Mesodermal cell (in vitro differentiated cells): ENCODE results near the gene RTL5.

Experiments
- H3K27ac ChIP-seq: 2 replicates; pipeline ENCODE4 v1.7.0; 2013; ENCODE audit warnings: mild to moderate bottlenecking, low read depth, low read length, moderate library complexity; ENCODE audit not compliant: severe bottlenecking
- H3K36me3 ChIP-seq: 2 replicates; pipeline ENCODE4 v1.7.1; 2013; ENCODE audit warnings: mild to moderate bottlenecking, low read length, moderate library complexity; ENCODE audit not compliant: control insufficient read depth, insufficient read depth
- H3K4me1 ChIP-seq: one replicate; pipeline ENCODE4 v1.7.1; 2013; ENCODE audit warnings: mild to moderate bottlenecking, low read length; ENCODE audit not compliant: insufficient read depth, control insufficient read depth, poor library complexity, severe bottlenecking
- H3K4me3 ChIP-seq: 2 replicates; pipeline ENCODE4 v1.7.0; 2013; ENCODE audit warnings: low read length, control low read depth, mild to moderate bottlenecking; ENCODE audit not compliant: insufficient read depth, poor library complexity, severe bottlenecking; ENCODE audit errors: extremely low read depth
- H3K9me3 ChIP-seq: 2 replicates; pipeline ENCODE4 v1.7.1; 2013; ENCODE audit warnings: mild to moderate bottlenecking, low read length, moderate library complexity; ENCODE audit not compliant: control insufficient read depth
- WGBS, 2 experiments: methylation state at CpG; one replicate each; pipeline ENCODE4 v1.1.5; 2013; ENCODE audit warnings: missing lambda C conversion rate in 2 of 2; ENCODE audit not compliant: insufficient coverage in 2 of 2; 5-methylcytosine and 5-hydroxymethylcytosine counted together

Gene RTL5

DNA sequence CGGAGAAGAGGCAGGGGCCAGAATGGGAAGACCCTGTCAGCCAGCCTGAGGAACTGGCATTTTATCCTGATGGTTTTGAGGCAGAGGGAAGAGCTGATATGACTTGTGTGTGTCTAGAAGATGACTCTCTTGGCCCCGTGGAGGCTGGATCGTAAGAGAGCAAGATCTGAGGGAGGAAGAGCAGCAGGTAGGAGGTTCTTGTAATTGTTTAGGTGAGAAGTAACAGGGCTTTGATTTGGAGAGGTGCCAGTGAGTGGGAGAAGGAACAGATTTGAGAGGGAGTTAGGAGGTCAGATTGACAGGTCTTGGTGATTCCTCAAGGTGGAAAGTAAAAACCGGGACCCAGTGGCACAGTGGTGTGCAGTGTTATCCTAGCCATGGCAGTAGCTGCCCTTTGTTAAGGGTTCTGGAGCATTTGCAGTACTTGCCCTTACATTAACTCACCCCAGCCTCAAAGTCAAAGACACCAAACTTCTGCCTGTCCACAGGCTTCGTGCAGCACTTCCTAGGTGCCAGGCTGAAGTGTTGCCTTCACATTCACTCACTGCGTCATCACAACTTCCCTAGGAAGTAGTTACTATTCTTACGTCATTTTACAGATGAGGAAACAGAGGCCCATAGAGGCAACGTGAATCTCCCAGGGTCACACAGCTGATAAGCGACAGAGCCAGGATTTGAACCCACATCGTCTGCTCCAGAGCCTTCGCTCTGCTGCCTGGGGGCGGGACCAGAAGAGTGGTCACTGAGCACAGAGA lies 23.7 kb downstream of the RTL5 start:
- H3K4me3 ChIP-seq = no peak overlapping the region
- H3K9me3 ChIP-seq = no peaks in the 10 kb centered on the region
- peaks cover 4% of the 10 kb centered on the region for H3K36me3 ChIP-seq
- 94 to 95% methylated on average over 9 to 10 of the region's 12 CpGs for WGBS, 2 experiments
- H3K4me1 ChIP-seq = no peaks in the 10 kb centered on the region
- H3K27ac ChIP-seq = no peak overlapping the region

DNA sequence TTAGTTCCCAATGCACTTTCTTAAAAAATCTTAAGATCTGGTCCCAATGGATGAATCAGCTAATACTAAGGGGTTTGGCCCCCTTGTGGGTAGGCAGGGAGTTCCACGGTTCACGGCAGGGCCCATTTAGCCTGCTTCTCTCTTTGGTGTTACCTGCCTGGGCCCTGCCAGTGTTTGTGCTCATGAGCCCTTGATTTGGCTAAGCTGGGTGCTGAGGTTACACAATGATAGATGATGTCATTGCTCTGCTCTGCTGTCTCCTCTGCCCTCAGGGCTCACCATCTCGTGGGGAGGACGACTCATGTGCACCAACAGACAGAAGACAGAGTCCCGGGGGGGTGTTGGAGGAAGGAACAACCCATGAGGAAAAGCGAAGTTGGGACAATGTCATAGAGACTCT lies 24.4 kb downstream of the RTL5 start:
- Histone ChIP-seq H3K4me1 (no peaks in the 10 kb centered on the region), H3K36me3 (peaks cover 4% of the 10 kb centered on the region), H3K27ac (no peak overlapping the region), H3K4me3 (no peak overlapping the region), H3K9me3 (no peaks in the 10 kb centered on the region)
- WGBS, 2 experiments = 83% methylated on average over 1 of the region's 6 CpGs

DNA sequence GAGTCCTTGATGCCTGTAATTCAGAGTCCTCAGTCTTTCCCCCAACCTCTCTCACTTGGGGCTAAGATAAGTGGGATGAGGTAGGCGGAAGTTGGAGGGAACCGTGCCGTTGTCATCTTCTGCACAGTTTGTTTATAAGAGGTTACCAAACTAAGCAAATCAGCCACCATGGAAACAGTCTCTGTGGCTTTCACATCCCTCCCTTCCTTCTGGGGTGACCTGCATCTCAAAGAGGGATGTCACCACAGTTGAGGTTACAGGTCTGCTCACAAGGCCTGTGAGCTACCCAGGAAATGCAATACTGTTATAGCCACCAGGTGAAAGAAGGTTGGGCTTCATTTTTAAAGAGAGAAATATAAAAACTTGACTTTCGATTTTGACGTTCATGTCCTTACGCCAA lies 26.3 kb downstream of the RTL5 start:
- Histone ChIP-seq H3K9me3 (no peaks in the 10 kb centered on the region), H3K4me3 (no peak overlapping the region), H3K27ac (no peak overlapping the region), H3K4me1 (peaks cover 8% of the 10 kb centered on the region), H3K36me3 (no peaks in the 10 kb centered on the region)
- WGBS, 2 experiments = no CpG with 5 or more reads among the region's 6 CpGs

DNA sequence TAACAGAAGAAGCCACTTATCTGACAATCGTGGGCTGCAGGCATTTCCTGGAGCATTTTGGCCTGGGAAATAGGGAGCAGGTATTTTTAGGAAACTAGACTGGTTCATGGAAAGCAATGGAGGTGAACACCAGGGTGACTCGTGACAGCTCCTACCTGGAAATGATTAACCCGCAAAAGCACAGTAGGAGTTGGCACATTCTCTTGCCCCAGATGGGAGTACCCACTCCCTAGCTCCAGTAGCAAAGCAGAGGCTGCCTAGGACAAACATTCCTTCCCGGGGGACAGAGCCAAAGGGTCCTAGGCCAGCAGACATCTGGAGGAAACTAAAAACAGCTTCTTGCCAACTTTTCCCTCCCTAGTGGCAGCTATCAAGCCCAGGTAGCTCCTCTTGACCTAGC lies 29.0 kb downstream of the RTL5 start:
- no peak overlapping the region for H3K4me3 ChIP-seq
- H3K4me1 ChIP-seq = peaks cover 14% of the 10 kb centered on the region
- H3K36me3 ChIP-seq = peaks cover 2% of the 10 kb centered on the region
- H3K9me3 ChIP-seq = no peaks in the 10 kb centered on the region
- WGBS, 2 experiments = 94 to 100% methylated on average over 1 to 3 of the region's 4 CpGs
- H3K27ac ChIP-seq = no peak overlapping the region

DNA sequence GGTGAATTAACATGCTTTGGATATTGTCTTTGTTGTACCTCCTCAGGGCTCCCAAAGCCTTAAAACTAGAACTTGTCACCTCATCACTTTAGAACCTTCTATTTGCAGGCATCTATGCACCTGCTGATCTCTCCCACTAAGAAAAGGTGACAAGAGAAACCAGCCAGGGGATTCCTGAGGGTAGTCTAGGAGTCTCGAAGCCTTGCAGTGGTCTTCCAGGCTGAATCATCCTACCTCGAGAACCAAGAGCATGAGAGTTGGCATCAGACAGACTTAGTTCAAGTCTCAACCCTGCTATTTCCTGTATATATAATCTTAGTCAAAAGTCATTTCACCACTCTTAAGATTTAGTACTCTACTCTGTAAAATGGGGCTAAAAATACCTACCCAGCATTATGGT lies 29.6 kb downstream of the RTL5 start:
- peaks cover 14% of the 10 kb centered on the region for H3K4me1 ChIP-seq
- H3K36me3 ChIP-seq = peaks cover 2% of the 10 kb centered on the region
- no peak overlapping the region for H3K27ac ChIP-seq
- no CpG with 5 or more reads among the region's 2 CpGs for WGBS, 2 experiments
- no peak overlapping the region for H3K4me3 ChIP-seq
- H3K9me3 ChIP-seq = no peaks in the 10 kb centered on the region

DNA sequence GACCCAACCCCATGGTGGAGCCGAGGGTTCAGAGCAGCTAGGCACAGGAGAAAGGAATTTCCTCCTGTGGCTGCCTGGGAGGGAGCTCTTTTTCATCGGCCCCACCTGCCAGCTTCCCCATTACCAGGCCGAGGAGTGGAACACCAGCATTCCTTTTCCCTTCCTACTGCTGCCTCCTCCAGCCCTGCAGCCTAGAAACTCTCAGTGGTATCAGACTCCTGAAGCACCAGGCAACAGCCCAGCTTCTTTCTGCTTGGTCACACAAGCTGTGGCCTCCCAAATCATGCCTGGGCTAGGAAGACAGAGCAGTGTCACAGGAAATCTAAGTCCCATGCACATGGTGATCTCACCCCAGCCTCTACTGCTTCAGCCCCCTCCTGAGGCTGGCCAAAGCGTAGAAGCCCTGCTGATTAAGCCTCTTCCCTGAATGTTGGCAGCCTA lies 30.1 kb downstream of the RTL5 start:
- Histone ChIP-seq H3K27ac (no peak overlapping the region), H3K4me1 (peaks cover 14% of the 10 kb centered on the region), H3K4me3 (no peak overlapping the region), H3K36me3 (peaks cover 2% of the 10 kb centered on the region), H3K9me3 (no peaks in the 10 kb centered on the region)
- 50 to 78% methylated on average over 1 of the region's 4 CpGs for WGBS, 2 experiments

DNA sequence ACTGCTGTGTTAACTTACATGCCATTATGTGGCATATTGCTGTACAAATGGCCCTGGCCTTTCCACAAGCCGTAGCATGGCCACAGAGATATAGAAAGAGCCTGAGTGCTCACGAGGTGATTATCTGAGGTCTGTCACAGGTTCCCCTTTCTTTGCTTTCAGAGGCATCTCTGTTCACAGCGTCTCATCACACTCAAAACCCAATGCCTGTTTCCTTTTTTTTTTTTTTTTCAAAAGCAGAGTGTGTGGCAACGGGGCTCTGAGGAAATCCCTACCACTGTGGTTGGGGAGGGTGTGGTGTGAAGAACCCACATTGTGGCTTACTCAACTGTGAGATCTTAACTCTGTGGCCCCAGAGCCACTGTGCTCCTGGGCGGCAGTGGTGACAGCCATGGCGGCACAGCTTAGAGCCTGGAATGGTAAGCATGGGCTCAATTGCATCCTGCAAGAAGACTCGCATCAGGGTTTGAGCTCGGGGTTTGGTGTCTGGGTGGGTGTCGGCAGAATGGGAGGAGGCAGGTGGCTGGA lies 30.8 kb downstream of the RTL5 start:
- H3K9me3 ChIP-seq = no peaks in the 10 kb centered on the region
- 90 to 100% methylated on average over 1 to 5 of the region's 9 CpGs for WGBS, 2 experiments
- H3K4me1 ChIP-seq = peaks cover 14% of the 10 kb centered on the region

DNA sequence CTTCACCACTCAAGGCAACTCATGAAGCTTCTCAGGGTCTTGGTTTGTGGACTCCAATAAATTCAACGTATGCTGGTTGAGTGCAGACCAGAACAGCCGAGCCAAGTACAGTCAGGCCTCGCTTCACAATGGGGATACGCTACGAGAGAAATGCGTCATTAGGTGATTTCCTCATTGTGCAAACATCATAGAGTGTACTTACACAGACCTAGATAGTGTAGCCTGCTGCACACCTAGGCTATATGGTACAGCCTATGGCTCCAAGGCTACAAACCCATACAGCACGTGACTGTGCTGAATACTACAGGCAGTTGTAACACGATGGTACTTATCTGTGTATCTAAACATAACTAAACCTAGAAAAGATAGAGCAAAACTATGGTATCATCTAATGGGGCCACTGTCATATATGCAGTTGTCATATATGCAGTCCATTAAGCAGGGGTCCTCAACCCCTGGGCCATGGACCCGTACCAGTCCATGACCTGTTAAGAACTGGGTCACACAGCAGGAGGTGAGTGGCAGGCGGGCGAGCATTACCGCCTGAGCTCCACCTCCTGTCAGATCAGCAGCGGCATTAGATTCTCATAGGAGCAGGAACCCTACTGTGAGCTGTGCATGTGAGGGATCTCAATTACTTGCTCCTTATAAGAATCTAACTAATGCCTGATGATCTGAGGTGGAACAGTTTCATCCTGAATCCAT lies 31.5 kb downstream of the RTL5 start:
- Histone ChIP-seq H3K9me3 (no peaks in the 10 kb centered on the region), H3K36me3 (peaks cover 2% of the 10 kb centered on the region), H3K4me1 (peaks cover 17% of the 10 kb centered on the region), H3K4me3 (no peak overlapping the region), H3K27ac (no peak overlapping the region)
- WGBS, 2 experiments = 91 to 100% methylated on average over 2 to 10 of the region's 13 CpGs

More for the DNA sequence above, 30.8 kb downstream of the RTL5 start:
- Histone ChIP-seq H3K4me3 (no peak overlapping the region), H3K36me3 (peaks cover 2% of the 10 kb centered on the region), H3K27ac (no peak overlapping the region)

DNA sequence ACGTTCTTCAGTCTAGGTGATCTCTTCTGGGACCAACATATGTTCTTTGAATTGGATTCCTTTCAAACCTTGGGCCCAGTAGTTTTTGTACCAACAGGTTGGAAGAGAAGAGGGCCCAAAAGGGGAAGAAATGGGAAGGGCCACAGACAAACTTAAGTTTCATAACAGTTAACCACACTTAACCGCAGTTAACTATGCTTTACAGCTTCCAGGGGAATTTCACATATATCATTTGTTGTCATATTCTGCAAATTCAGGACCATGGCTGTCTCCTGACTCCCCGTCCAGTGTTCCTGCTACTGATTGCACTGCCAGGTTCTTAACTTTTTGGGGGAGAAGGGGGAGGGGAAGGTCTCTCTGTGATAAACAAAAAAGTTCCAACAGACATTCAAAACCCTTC lies 34.6 kb downstream of the RTL5 start:
- WGBS, 2 experiments = no CpG with 5 or more reads among the region's 3 CpGs
- H3K4me3 ChIP-seq = no peak overlapping the region
- H3K9me3 ChIP-seq = no peaks in the 10 kb centered on the region

DNA sequence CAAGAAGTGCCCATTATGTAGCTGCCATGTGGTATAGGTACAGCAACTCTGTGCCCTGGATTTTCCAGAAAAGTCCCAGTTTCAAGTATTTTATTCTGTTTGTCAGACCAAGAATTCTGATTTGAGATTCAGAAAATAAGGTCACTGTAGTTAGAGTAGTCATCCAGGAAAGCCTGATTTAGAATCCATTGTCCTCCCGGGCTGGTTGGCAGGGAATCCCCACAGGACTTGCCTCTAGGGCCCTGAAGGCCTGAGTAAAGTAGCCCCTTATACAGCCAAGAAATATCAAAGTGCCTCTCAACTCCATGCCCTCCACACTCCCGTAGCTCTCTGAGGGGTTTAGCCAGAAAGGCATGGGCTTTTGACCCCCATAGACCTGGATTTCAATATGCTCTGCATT lies 36.3 kb downstream of the RTL5 start:
- H3K9me3 ChIP-seq = no peaks in the 10 kb centered on the region
- H3K36me3 ChIP-seq = peaks cover 2% of the 10 kb centered on the region
- WGBS, 2 experiments = no CpG with 5 or more reads among the region's 2 CpGs
- peaks cover 9% of the 10 kb centered on the region for H3K4me1 ChIP-seq
- peak overlapping the region; percentile 71 for H3K27ac ChIP-seq
- H3K4me3 ChIP-seq = no peak overlapping the region

More for the DNA sequence above, 34.6 kb downstream of the RTL5 start:
- H3K36me3 ChIP-seq = peaks cover 2% of the 10 kb centered on the region
- no peak overlapping the region for H3K27ac ChIP-seq
- peaks cover 17% of the 10 kb centered on the region for H3K4me1 ChIP-seq

DNA sequence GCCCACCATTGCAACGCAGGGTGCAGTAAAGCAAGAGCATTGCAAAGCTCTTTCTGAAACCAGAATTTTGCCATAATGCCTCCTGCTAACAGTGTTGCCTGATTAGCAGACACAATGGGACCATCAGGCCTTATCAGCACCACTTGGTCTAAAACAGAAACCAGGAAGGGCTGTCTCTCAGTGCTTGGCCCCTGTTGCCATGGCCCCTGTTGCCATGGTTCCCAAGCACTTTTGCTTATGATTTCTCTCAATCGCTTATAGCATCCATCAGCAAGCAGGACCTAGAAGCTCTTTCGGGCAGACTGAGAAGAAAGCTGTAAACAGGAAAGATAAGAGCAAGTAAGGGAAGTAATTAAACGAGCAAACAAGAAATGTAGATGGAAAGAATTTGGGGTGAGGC lies 36.8 kb downstream of the RTL5 start:
- H3K4me3 ChIP-seq = no peak overlapping the region
- no peaks in the 10 kb centered on the region for H3K9me3 ChIP-seq
- H3K36me3 ChIP-seq = peaks cover 2% of the 10 kb centered on the region
- 43 to 56% methylated on average over 1 to 3 of the region's 4 CpGs for WGBS, 2 experiments
- peaks cover 4% of the 10 kb centered on the region for H3K4me1 ChIP-seq
- peak overlapping the region; percentile 71 for H3K27ac ChIP-seq
